HFFc6 (cell line): ENCODE measurements around the gene ILF2. TPM values are rescaled to one million over a fixed set of nuclear protein-coding genes. Genes with fewer than 3 reads are reported as not detected.

ENCODE experiments used
- DNase-seq: peaks from one replicate; pipeline ENCODE4 v3.0.0-alpha.2; 2018
- H3K27ac Mint-ChIP-seq: 2 replicates; pipeline ENCODE4 v1.8.0; 2020; ENCODE audit warnings: mild to moderate bottlenecking, mixed read lengths
- H3K27me3 Mint-ChIP-seq: 2 replicates; pipeline ENCODE4 v1.8.0; 2021; ENCODE audit warnings: mild to moderate bottlenecking, moderate library complexity, mixed read lengths; ENCODE audit not compliant: insufficient read depth
- H3K36me3 Mint-ChIP-seq: 2 replicates; pipeline ENCODE4 v1.8.0; 2021; ENCODE audit warnings: low read depth, mixed read lengths
- H3K4me1 Mint-ChIP-seq: 2 replicates; pipeline ENCODE4 v1.8.0; 2020; ENCODE audit warnings: low read depth, mixed read lengths
- H3K4me3 Mint-ChIP-seq: 2 replicates; pipeline ENCODE4 v1.8.0; 2020; ENCODE audit warnings: mild to moderate bottlenecking, moderate library complexity, mixed read lengths
- H3K9me3 Mint-ChIP-seq: 2 replicates; pipeline ENCODE4 v1.8.0; 2020; ENCODE audit warnings: mild to moderate bottlenecking, mixed read lengths
- total RNA-seq, 6 experiments: library from RNA; stranded (reverse); fragmentation: NEBNext Ultra II Directional; extraction: Animal tissue kit (Norgen Biotek cat#: 25700); gene quantifications; 2 replicates in 1 of 6; 3 replicates in 5 of 6; pipeline ENCODE4 v1.2.3, GENCODE V29; 2021
- TF ChIP-seq, protein P1 (sequence below): fragments of 200-600 bp; sonication (generic); IDR thresholded peaks from 2 replicates; pipeline ENCODE4 v1.5.0; 2021; ENCODE audit warnings: antibody characterized with exemption, mild to moderate bottlenecking

The ILF2 gene
- total RNA-seq, 6 experiments from 2014 or later, result 127 to 169 (median 156) TPM

DNA sequence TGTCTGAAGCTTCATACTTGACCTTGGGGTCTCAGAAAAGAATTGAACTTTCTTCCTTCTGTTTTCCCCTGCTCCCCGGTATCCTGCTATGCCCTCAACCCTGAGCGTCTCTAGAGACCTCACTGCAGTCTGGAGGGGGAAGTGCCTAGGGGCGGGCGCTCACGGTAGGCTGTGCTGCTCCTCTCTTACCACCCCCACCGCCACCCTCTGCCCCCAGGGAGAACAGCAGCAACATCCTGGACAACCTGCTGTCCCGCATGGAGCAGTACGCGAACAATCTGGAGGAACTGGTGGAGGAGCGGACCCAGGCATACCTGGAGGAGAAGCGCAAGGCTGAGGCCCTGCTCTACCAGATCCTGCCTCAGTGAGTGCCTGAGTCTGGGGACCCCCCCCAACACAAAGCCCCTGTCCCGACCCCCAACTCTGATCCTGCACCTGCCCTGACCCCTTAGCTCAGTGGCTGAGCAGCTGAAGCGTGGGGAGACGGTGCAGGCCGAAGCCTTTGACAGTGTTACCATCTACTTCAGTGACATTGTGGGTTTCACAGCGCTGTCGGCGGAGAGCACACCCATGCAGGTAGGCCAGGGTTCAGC, 18.0 kb upstream of the ILF2 start:
- Mint-ChIP-seq H3K27ac (no peak overlapping the region), H3K9me3 (no peaks in the 10 kb centered on the region), H3K27me3 (peaks cover 29% of the 10 kb centered on the region), H3K4me1 (peaks cover 4% of the 10 kb centered on the region), H3K4me3 (no peak overlapping the region), H3K36me3 (no peaks in the 10 kb centered on the region)
- DNase-seq, result no peak
- TF ChIP-seq, protein P1, sequence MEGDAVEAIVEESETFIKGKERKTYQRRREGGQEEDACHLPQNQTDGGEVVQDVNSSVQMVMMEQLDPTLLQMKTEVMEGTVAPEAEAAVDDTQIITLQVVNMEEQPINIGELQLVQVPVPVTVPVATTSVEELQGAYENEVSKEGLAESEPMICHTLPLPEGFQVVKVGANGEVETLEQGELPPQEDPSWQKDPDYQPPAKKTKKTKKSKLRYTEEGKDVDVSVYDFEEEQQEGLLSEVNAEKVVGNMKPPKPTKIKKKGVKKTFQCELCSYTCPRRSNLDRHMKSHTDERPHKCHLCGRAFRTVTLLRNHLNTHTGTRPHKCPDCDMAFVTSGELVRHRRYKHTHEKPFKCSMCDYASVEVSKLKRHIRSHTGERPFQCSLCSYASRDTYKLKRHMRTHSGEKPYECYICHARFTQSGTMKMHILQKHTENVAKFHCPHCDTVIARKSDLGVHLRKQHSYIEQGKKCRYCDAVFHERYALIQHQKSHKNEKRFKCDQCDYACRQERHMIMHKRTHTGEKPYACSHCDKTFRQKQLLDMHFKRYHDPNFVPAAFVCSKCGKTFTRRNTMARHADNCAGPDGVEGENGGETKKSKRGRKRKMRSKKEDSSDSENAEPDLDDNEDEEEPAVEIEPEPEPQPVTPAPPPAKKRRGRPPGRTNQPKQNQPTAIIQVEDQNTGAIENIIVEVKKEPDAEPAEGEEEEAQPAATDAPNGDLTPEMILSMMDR, result no peak

DNA sequence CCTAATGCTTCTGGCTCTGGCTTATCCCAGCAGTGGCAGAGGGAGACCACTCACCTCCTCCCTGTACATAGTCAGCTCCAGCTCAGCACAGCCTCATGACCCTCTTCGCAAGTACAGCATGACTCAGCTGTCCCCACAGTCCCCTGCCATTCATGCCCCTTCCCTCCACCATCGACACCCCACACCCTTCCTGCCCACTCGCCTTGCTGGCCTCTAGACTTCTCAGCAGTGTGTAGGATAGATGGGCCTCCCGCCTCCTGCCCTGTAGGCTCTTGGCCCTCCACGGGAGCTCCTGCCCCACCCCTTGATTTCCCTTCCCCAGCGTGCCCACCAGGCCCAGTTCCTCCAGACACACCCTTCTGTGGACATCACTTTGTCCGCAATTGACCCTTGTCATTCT, 17.5 kb upstream of the ILF2 start:
- DNase-seq, result no peak

DNA sequence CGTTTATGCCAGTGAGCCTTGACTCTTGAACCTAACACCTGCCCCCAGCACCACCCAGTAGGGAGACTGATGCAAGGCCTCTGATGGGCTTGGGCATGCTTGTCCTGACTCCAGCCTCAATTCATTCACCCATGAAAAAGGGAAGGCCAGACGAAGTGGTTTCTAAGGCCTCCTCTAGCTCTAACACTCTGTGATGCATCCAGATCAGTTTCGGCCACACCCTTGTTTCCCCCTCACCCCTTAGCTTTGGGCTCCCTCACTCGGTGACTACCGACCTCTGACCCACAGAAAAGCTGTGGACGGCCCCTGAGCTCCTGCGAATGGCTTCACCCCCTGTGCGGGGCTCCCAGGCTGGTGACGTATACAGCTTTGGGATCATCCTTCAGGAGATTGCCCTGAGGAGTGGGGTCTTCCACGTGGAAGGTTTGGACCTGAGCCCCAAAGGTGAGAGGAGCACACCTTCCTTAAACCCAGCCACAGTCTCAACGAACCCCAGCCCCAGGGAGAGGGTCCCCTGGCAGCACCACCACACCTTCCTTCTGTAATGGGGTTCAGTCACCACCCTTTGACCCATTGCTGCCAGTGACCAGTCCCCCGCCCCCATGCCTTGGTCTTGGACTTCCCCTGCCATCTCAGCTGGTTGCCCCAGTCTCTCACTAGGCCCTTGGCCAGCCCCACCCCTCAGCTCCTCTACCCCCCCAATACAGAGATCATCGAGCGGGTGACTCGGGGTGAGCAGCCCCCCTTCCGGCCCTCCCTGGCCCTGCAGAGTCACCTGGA, 16.7 kb upstream of the ILF2 start:
- no peaks in the 10 kb centered on the region for H3K36me3 Mint-ChIP-seq
- no peak overlapping the region for H3K27ac Mint-ChIP-seq
- H3K4me1 Mint-ChIP-seq, result peaks cover 8% of the 10 kb centered on the region
- no peak overlapping the region for H3K4me3 Mint-ChIP-seq
- DNase-seq, result no peak
- H3K9me3 Mint-ChIP-seq, result no peaks in the 10 kb centered on the region
- H3K27me3 Mint-ChIP-seq, result peaks cover 31% of the 10 kb centered on the region
- TF ChIP-seq, protein P1, result no peak

More for the DNA sequence above, 17.5 kb upstream of the ILF2 start:
- H3K27ac Mint-ChIP-seq, result no peak overlapping the region
- peaks cover 8% of the 10 kb centered on the region for H3K4me1 Mint-ChIP-seq
- peaks cover 29% of the 10 kb centered on the region for H3K27me3 Mint-ChIP-seq
- TF ChIP-seq, protein P1, result no peak
- H3K36me3 Mint-ChIP-seq, result no peaks in the 10 kb centered on the region
- H3K9me3 Mint-ChIP-seq, result no peaks in the 10 kb centered on the region
- no peak overlapping the region for H3K4me3 Mint-ChIP-seq

GRCh38 chr1:153685544-153686340, 14.9 kb upstream of the ILF2 start:
- no peak for DNase-seq
- TF ChIP-seq, protein P1, result no peak
- H3K27me3 Mint-ChIP-seq, result peaks cover 47% of the 10 kb centered on the region
- no peak overlapping the region for H3K4me3 Mint-ChIP-seq
- H3K36me3 Mint-ChIP-seq, result no peaks in the 10 kb centered on the region
- peaks cover 8% of the 10 kb centered on the region for H3K4me1 Mint-ChIP-seq
- no peaks in the 10 kb centered on the region for H3K9me3 Mint-ChIP-seq
- H3K27ac Mint-ChIP-seq, result no peak overlapping the region

GRCh38 chr1:153684892-153685291, 14.1 kb upstream of the ILF2 start:
- TF ChIP-seq, protein P1, result no peak
- no peak overlapping the region for H3K4me3 Mint-ChIP-seq
- no peaks in the 10 kb centered on the region for H3K9me3 Mint-ChIP-seq

More at GRCh38 chr1:153684892-153685291, 14.1 kb upstream of the ILF2 start:
- H3K27ac Mint-ChIP-seq, result no peak overlapping the region
- H3K4me1 Mint-ChIP-seq, result peaks cover 9% of the 10 kb centered on the region
- no peak for DNase-seq
- H3K27me3 Mint-ChIP-seq, result peaks cover 46% of the 10 kb centered on the region
- H3K36me3 Mint-ChIP-seq, result no peaks in the 10 kb centered on the region
